GM06990 (cell line): ENCODE measurements around the gene DNAL1.
"Not testable (repeated sequence)": the region's sequence is repeated elsewhere in the genome, so short reads cannot be mapped to it uniquely, and the experiment has no call there.

Experiments used
- DNase-seq: peaks from one replicate; pipeline ENCODE4 v3.0.0-alpha.2; 2011; ENCODE audit not compliant: insufficient read length; ENCODE audit errors: extremely low read depth
- H3K27me3 ChIP-seq: replicated peaks from 2 replicates; pipeline ENCODE4 v1.6.0; 2011; ENCODE audit warnings: low read length; ENCODE audit not compliant: control insufficient read depth, insufficient read depth
- H3K36me3 ChIP-seq: 2 replicates; pipeline ENCODE4 v1.5.1; 2011; ENCODE audit warnings: low read length; ENCODE audit not compliant: control insufficient read depth, insufficient read depth
- H3K4me3 ChIP-seq: replicated peaks from 2 replicates; pipeline ENCODE4 v1.5.1; 2011; ENCODE audit warnings: low read depth, mild to moderate bottlenecking, control low read depth, low read length
- TF ChIP-seq, protein P1 (sequence below): IDR thresholded peaks from 2 replicates; pipeline ENCODE4 v1.5.1; 2011; ENCODE audit warnings: low read length, control low read depth, mild to moderate bottlenecking, inconsistent platforms; ENCODE audit not compliant: insufficient read depth, poor library complexity, severe bottlenecking

Gene DNAL1

DNA sequence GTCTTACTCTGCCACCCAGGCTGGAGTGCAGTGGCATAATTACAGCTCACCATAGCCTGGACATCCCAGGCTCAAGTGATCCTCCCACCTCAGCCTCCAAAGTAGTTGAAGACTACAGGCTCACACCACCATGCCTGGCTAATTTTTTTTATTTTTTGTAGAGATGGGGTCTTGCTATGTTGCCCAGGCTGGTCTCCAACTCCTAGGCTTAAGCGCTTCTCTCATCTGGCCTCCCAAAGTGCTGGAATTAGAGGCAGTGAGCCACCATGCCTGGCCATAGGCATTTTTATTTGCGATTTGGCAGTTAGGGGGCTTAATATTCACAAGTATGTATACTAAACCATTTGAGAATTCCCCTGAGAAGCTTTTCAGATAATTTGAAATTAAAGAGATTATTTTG, 50.3 kb downstream of the DNAL1 start:
- no peaks in the 10 kb centered on the region for H3K27me3 ChIP-seq
- no peak overlapping the region for H3K4me3 ChIP-seq
- no peak for DNase-seq
- TF ChIP-seq, protein P1, sequence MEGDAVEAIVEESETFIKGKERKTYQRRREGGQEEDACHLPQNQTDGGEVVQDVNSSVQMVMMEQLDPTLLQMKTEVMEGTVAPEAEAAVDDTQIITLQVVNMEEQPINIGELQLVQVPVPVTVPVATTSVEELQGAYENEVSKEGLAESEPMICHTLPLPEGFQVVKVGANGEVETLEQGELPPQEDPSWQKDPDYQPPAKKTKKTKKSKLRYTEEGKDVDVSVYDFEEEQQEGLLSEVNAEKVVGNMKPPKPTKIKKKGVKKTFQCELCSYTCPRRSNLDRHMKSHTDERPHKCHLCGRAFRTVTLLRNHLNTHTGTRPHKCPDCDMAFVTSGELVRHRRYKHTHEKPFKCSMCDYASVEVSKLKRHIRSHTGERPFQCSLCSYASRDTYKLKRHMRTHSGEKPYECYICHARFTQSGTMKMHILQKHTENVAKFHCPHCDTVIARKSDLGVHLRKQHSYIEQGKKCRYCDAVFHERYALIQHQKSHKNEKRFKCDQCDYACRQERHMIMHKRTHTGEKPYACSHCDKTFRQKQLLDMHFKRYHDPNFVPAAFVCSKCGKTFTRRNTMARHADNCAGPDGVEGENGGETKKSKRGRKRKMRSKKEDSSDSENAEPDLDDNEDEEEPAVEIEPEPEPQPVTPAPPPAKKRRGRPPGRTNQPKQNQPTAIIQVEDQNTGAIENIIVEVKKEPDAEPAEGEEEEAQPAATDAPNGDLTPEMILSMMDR, result no peak
- no peaks in the 10 kb centered on the region for H3K36me3 ChIP-seq

GRCh38 chr14:73695997-73696396, 51.2 kb downstream of the DNAL1 start:
- TF ChIP-seq, protein P1, result no peak
- Histone ChIP-seq H3K27me3 (no peaks in the 10 kb centered on the region), H3K36me3 (no peaks in the 10 kb centered on the region), H3K4me3 (peak overlapping the region; percentile 55)
- peak; percentile 56 for DNase-seq

DNA sequence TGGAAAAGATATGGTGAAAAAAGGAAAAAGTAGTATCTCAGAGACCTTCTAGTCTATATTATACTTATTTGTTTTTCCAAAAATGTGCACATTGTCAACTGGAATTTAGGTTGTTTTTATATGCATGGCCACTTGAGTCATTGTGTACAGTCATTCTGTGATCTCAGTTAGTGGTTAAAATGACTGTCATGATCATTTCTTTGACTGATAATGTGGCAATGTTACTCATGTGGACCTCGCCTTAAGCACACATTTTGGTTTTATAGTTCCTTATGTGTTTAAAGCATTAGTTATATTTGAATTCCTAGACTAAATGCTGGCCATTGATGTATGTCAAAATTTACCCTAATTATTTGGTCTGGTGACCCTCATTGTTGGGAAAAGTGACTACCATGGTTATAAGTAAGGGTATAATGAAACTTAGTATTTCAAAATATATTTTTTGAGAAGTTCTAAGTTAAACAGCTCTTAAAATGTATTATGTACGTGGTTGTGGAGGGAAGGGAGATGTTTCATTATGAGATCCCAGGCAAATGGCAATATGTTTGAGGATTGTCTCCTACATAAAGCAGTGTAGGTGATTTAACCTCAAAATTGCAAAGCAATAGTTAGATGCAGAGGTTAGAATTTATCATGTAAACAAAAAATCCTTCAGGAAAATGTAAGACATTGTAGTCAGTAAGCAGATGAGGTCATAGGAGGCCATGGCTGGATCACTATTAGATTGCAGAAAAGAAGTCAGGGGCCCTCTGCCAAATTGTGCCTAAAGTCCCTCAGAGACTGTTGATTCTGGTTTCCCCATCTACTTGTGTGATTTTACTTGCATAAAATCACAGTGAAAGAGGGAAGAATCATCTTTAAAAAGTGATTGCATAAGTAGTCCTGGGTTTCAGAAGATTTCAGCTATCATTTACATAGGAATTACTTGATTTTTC, 51.9 kb downstream of the DNAL1 start:
- Histone ChIP-seq H3K36me3 (no peaks in the 10 kb centered on the region), H3K4me3 (peak overlapping the region; percentile 55), H3K27me3 (no peaks in the 10 kb centered on the region)
- DNase-seq, result peak; percentile 67
- TF ChIP-seq, protein P1, result no peak

DNA sequence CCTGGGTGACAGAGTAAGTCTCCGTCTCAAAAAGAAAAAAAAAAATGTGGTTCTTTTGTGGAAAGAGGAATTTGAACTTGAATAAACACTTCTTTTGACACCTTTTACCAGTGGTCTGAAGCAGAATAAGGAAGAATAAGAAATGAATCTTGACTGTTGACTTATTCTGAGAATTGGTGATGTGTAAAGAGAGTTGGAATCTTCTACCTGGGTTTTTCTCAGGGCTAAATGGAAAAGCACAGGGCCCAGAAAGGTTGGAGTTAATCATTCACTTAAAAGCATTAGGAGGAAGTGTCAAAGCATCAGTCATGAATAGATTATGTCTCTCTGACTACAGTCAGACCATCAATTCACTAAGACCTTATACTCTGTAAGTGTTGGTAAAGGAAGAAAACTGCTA, 55.5 kb downstream of the DNAL1 start:
- TF ChIP-seq, protein P1, result no peak
- Histone ChIP-seq H3K4me3 (no peak overlapping the region), H3K27me3 (no peaks in the 10 kb centered on the region), H3K36me3 (no peaks in the 10 kb centered on the region)
- no peak for DNase-seq

DNA sequence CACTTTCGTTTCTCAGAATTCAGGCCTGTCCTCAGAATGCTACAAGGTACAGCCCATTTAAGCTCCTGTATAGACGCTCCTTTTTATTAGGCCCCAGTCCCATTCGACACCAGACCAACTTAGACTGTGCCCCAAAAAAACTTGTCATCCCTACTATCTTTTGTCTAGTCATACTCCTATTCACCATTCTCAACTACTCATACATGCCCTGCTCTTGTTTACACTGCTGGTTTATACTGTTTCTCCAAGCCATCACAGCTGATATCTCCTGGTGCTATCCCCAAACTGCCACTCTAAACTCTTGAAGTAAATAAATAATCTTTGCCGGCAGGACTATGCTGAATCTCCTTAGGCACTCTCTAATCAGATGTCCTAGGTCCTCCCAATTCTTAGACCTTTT, 63.3 kb downstream of the DNAL1 start:
- DNase-seq, H3K4me3 ChIP-seq, H3K27me3 ChIP-seq, H3K36me3 ChIP-seq: not testable (repeated sequence)

DNA sequence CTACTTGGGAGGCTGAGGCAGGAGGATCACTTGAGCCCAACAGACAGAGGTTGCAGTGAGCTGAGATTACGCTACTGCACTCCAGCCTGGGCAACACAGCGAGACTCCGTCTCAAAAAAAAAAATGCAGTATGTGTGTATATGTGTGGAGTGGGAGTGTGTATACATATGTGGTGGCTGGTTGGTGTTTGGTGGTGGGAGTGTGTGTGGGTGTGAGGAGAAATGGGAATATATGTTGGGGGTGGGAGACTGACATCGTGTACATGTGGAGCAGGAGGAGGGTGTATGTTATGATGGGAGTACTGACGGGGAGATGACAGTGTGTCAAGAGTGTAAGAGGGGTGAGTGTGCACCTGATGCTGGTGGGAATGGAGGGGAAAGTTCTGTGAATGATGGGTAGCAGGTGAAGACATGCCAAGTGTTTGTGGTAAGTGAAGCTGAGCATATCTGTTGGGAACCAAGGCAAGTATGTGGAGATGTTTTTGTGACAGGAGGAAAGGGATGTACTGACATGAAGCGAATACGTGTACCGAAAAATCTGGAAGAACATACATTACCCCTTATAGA, 65.2 kb downstream of the DNAL1 start:
- H3K4me3 ChIP-seq, result no peak overlapping the region
- no peak for DNase-seq
- H3K36me3 ChIP-seq, result no peaks in the 10 kb centered on the region
- no peaks in the 10 kb centered on the region for H3K27me3 ChIP-seq
- TF ChIP-seq, protein P1, result no peak
